GM23248 (cell line): ENCODE measurements around the gene RPL31.

ENCODE experiments used
- EZH2 ChIP-seq: fragments of 200-600 bp; sonication (generic); IDR thresholded peaks from 2 replicates; pipeline ENCODE4 v1.6.1; 2018; ENCODE audit warnings: antibody characterized with exemption, mild to moderate bottlenecking; ENCODE audit not compliant: insufficient read depth, poor library complexity, severe bottlenecking
- EZH2phosphoT487 ChIP-seq: fragments of 200-600 bp; sonication (generic); IDR thresholded peaks from 2 replicates; pipeline ENCODE4 v1.6.1; 2018; ENCODE audit warnings: antibody characterized with exemption, moderate library complexity, mild to moderate bottlenecking, low read depth; ENCODE audit not compliant: insufficient read depth

DNA sequence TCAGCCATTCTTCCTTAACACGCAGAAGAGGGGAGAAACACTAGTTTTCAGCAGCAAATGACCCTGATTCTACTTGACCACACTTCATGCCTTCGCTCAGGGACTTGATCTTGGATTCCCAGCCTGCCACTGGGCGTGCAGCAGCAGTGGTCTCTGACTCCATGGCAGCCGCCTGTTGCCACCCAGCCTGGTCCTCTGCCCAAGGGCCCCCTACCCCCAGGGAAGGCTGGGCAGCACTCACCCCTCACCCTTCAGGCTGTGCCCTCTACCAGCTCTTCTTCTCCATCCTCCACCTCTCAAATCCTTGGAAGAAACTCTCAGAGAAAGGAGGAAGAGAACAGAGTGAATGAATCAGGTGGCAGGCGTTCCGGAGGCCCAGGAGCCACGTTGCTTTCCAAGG, 32.1 kb upstream of the RPL31 start:
- TF ChIP-seq EZH2 (no peak), EZH2phosphoT487 (no peak)
